ENCODE measurements around the gene PTTG1IP.

DNA sequence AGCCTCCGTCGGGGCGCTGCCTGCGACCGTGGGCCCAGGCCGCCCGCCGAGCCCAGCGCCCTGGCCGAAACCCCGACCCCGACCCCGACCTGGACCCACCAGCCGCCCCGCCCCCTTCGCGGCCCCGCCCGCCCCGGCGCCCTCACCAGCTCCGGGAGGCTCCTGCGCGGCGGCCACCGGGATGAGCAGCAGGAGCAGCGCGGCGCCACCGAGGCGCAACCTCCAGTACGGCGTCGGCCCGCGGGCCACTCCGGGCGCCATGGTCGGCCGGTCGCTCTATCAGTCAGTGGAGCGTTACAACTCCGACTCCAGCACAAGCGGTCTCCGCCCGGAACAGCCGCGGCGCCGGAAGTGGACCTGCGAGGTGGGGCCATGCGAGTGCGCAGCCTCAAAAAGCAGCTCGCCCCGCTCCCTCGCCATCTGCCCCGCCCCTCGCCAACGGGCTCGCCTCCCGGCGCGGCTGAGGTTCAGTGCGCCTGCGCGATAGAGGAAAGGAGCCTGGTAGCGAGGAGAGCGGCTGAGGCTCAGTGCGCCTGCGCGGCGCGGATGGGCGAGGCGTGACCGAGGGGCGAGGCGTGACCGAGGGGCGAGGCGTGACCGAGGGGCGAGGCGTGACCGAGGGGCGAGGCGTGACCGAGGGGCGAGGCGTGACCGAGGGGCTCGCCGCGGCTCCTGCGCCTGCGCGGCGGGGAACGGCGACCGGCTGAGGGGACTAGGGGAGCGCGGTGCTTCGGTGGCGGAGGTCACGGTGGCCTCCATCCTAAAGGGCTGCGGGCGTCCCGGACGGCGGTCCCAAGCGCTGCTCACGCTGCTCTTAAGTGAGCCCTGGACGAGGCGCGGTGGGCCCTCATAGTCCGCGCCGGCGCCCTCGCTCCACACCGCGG is at the start of gene PTTG1IP:
- TF ChIP-seq, protein P1, sequence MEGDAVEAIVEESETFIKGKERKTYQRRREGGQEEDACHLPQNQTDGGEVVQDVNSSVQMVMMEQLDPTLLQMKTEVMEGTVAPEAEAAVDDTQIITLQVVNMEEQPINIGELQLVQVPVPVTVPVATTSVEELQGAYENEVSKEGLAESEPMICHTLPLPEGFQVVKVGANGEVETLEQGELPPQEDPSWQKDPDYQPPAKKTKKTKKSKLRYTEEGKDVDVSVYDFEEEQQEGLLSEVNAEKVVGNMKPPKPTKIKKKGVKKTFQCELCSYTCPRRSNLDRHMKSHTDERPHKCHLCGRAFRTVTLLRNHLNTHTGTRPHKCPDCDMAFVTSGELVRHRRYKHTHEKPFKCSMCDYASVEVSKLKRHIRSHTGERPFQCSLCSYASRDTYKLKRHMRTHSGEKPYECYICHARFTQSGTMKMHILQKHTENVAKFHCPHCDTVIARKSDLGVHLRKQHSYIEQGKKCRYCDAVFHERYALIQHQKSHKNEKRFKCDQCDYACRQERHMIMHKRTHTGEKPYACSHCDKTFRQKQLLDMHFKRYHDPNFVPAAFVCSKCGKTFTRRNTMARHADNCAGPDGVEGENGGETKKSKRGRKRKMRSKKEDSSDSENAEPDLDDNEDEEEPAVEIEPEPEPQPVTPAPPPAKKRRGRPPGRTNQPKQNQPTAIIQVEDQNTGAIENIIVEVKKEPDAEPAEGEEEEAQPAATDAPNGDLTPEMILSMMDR (IDR thresholded peaks at IDR 0.05) = no peak
- TF ChIP-seq EP300 (IDR thresholded peaks at IDR 0.05) = no peak

Measured in stomach (tissue), 4 donors.